ENCODE data around the gene LLGL2. TPM values are rescaled to one million over a fixed set of nuclear protein-coding genes. Genes with fewer than 3 reads are reported as not detected.

Gene LLGL2
- total RNA-seq, 2 donors from 2014 or later, result 4.1 to 8.5 TPM

- peak; percentile 51 to 68 for TF ChIP-seq CTCF (IDR thresholded peaks at IDR 0.05)
- Histone ChIP-seq H3K4me3 (no peak overlapping the region), H3K36me3 (peaks cover 78% of the 10 kb centered on the region), H3K9me3 (no peaks in the 10 kb centered on the region), H3K27ac (peak overlapping the region in 1 of 2 donors; percentile 11), H3K27me3 (no peaks in the 10 kb centered on the region), H3K4me1 (peaks cover 0 to 44% of the 10 kb centered on the region in 2 donors)
- no peak for DNase-seq (ENCODE audit: low spot score)
Measured at GRCh38 chr17:75504347-75505151, 20.9 kb upstream of the LLGL2 start.

GRCh38 chr17:75505152-75505409 is 20.4 kb upstream of the LLGL2 start:
- H3K27me3 ChIP-seq, result no peaks in the 10 kb centered on the region
- no peak for TF ChIP-seq CTCF (IDR thresholded peaks at IDR 0.05)
- DNase-seq (ENCODE audit: low spot score), result no peak
- H3K27ac ChIP-seq, result no peak overlapping the region
- no peak overlapping the region for H3K4me3 ChIP-seq
- H3K4me1 ChIP-seq, result peaks cover 0 to 44% of the 10 kb centered on the region in 2 donors
- peaks cover 77% of the 10 kb centered on the region for H3K36me3 ChIP-seq
- no peaks in the 10 kb centered on the region for H3K9me3 ChIP-seq

- Histone ChIP-seq H3K4me1 (peaks cover 0 to 44% of the 10 kb centered on the region in 2 donors), H3K27ac (no peak overlapping the region)
Measured at GRCh38 chr17:75505640-75506039, 19.9 kb upstream of the LLGL2 start.

GRCh38 chr17:75506134-75506533 is 19.4 kb upstream of the LLGL2 start:
- peaks cover 68% of the 10 kb centered on the region for H3K36me3 ChIP-seq
- TF ChIP-seq CTCF (IDR thresholded peaks at IDR 0.05), result no peak
- no peak for DNase-seq (ENCODE audit: low spot score)
- no peaks in the 10 kb centered on the region for H3K27me3 ChIP-seq
- no peak overlapping the region for H3K27ac ChIP-seq
- H3K4me1 ChIP-seq, result peaks cover 0 to 45% of the 10 kb centered on the region in 2 donors
- no peaks in the 10 kb centered on the region for H3K9me3 ChIP-seq
- H3K4me3 ChIP-seq, result no peak overlapping the region

More at GRCh38 chr17:75505640-75506039, 19.9 kb upstream of the LLGL2 start:
- no peak for DNase-seq (ENCODE audit: low spot score)
- Histone ChIP-seq H3K4me3 (no peak overlapping the region), H3K27me3 (no peaks in the 10 kb centered on the region), H3K36me3 (peaks cover 71% of the 10 kb centered on the region), H3K9me3 (no peaks in the 10 kb centered on the region)
- TF ChIP-seq CTCF (IDR thresholded peaks at IDR 0.05), result no peak

GRCh38 chr17:75506888-75507287 is 18.6 kb upstream of the LLGL2 start:
- no peaks in the 10 kb centered on the region for H3K27me3 ChIP-seq
- no peak overlapping the region for H3K27ac ChIP-seq

More at GRCh38 chr17:75506888-75507287, 18.6 kb upstream of the LLGL2 start:
- peaks cover 62% of the 10 kb centered on the region for H3K36me3 ChIP-seq
- DNase-seq (ENCODE audit: low spot score), result no peak
- H3K4me3 ChIP-seq, result no peak overlapping the region
- TF ChIP-seq CTCF (IDR thresholded peaks at IDR 0.05), result no peak
- peaks cover 0 to 45% of the 10 kb centered on the region in 2 donors for H3K4me1 ChIP-seq
- H3K9me3 ChIP-seq, result no peaks in the 10 kb centered on the region

Data from right atrium auricular region (tissue), 2 donors.